GM12878 (cell line): ENCODE data around the gene PFKP. TPM values are rescaled to one million over a fixed set of nuclear protein-coding genes. Genes with fewer than 3 reads are reported as not detected.

Source experiments
- ATAC-seq: fragments of 200-7000 bp; cut with Tn5 transposase; 3 replicates; pipeline ENCODE4 v1.9.1; 2020; ENCODE audit warnings: mild to moderate bottlenecking, moderate library complexity
- BruUV-seq: library from RNA; stranded (reverse); fragments of 400-500 nt; replicated peaks from 2 replicates; lab custom pipeline; 2021; lab: Mats Ljungman, UMichigan
- CTCF ChIA-PET: fragments of 300-600 bp; sonication (Branson Sonifier 250); formaldehyde crosslinking; extraction: SDS; loops from one replicate; lab custom pipeline; 2021; ENCODE audit warnings: inconsistent platforms; lab: Yijun Ruan, JAX
- POLR2A ChIA-PET: fragments of 350-600 bp; formaldehyde crosslinking; extraction: SDS; loops from one replicate; lab custom pipeline; 2021; ENCODE audit warnings: inconsistent platforms; lab: Charles Lee
- RAD21 ChIA-PET: fragments of 300-600 bp; sonication (Branson Sonifier 250); formaldehyde crosslinking; loops from one replicate; lab custom pipeline; 2023; ENCODE audit warnings: antibody characterized with exemption; ENCODE audit not compliant: unreplicated experiment; lab: Charles Lee
- SMC1A ChIA-PET: fragments of 300-600 bp; sonication (Branson Sonifier 250); formaldehyde crosslinking; loops from one replicate; lab custom pipeline; 2023; ENCODE audit not compliant: unreplicated experiment, uncharacterized antibody; lab: Charles Lee
- DNase-seq: peaks from one replicate; pipeline ENCODE4 v3.0.0-alpha.2; 2011; ENCODE audit warnings: low read depth, low spot score
- FAIRE-seq: peaks from 3 replicates; lab custom pipeline; 2011; peaks lifted over from hg19 to GRCh38; lab: Jason Lieb, UNC
- H2AFZ ChIP-seq: 2 replicates; pipeline ENCODE4 v1.6.0; 2011; ENCODE audit warnings: low read depth, low read length, control low read depth; ENCODE audit not compliant: control insufficient read depth
- H3K27ac ChIP-seq: 2 replicates; pipeline ENCODE4 v1.5.1; 2011; ENCODE audit warnings: control low read depth; ENCODE audit not compliant: control insufficient read depth, insufficient read depth
- H3K27me3 ChIP-seq, 2 experiments: replicated peaks in 1 of 2; 2 replicates each; pipeline versions ENCODE4 v1.6.0 to v1.6.1; 2011; ENCODE audit warnings: low read length in 1 of 2; ENCODE audit not compliant: control insufficient read depth in 2 of 2, insufficient read depth in 2 of 2
- H3K36me3 ChIP-seq, 2 experiments: 2 replicates each; pipeline ENCODE4 v1.5.1; 2011; ENCODE audit warnings: low read length in 1 of 2; ENCODE audit not compliant: control insufficient read depth in 2 of 2, insufficient read depth in 2 of 2
- H3K4me1 ChIP-seq: 2 replicates; pipeline ENCODE4 v1.6.1; 2011; ENCODE audit warnings: mild to moderate bottlenecking, low read length, moderate library complexity, mixed read lengths; ENCODE audit not compliant: control insufficient read depth, insufficient read depth
- H3K4me2 ChIP-seq: 2 replicates; pipeline ENCODE4 v1.6.0; 2011; ENCODE audit warnings: control low read depth; ENCODE audit not compliant: control insufficient read depth, insufficient read depth
- H3K4me3 ChIP-seq: fragments of 200-600 bp; sonication (generic); 2 replicates; pipeline ENCODE4 v1.5.1; 2016
- H3K79me2 ChIP-seq: 2 replicates; pipeline ENCODE4 v1.6.0; 2011; ENCODE audit warnings: low read length; ENCODE audit not compliant: control insufficient read depth, insufficient read depth
- H3K9ac ChIP-seq: 2 replicates; pipeline ENCODE4 v1.8.0; 2011; ENCODE audit warnings: low read length, control low read depth, mixed read lengths; ENCODE audit not compliant: control insufficient read depth, insufficient read depth
- H3K9me3 ChIP-seq: replicated peaks from 3 replicates; pipeline ENCODE4 v1.5.1; 2011; ENCODE audit warnings: mild to moderate bottlenecking, low read length; ENCODE audit not compliant: control insufficient read depth, insufficient read depth
- H4K20me1 ChIP-seq: 2 replicates; pipeline ENCODE4 v1.6.0; 2011; ENCODE audit not compliant: control insufficient read depth, insufficient read depth
- ATF2 ChIP-seq: IDR thresholded peaks from 2 replicates; pipeline ENCODE4 v1.6.1; 2012; ENCODE audit warnings: low read length, inconsistent platforms
- CBFB ChIP-seq: IDR thresholded peaks from 2 replicates; pipeline ENCODE4 v1.6.1; 2016; ENCODE audit warnings: antibody characterized with exemption, low read depth
- CBX5 ChIP-seq: sonication (generic); IDR thresholded peaks from 2 replicates; pipeline ENCODE4 v1.6.1; 2016; ENCODE audit warnings: low read depth, moderate library complexity, mild to moderate bottlenecking, inconsistent platforms
- E2F4 ChIP-seq: IDR thresholded peaks from 2 replicates; pipeline ENCODE4 v1.6.1; 2012; ENCODE audit warnings: low read depth, low read length, improper control_type of control experiment
- EGR1 ChIP-seq, 2 experiments: IDR thresholded peaks; 1 replicate in 1 of 2; 2 replicates in 1 of 2; pipeline ENCODE4 v1.6.1; 2011 to 2012; ENCODE audit warnings: low read depth in 2 of 2, low read length in 2 of 2, borderline replicate concordance in 1 of 2, mild to moderate bottlenecking in 1 of 2, moderate library complexity in 1 of 2
- EP300 ChIP-seq, 2 experiments: fragments of 150-350 bp in 1 of 2; IDR thresholded peaks; 2 replicates each; pipeline ENCODE4 v1.6.1; 2011 to 2012; ENCODE audit warnings: low read depth in 2 of 2, low read length in 2 of 2, borderline replicate concordance in 1 of 2, improper control_type of control experiment in 1 of 2, inconsistent platforms in 1 of 2; ENCODE audit not compliant: control insufficient read depth in 1 of 2
- ETV6 ChIP-seq, 2 experiments: fragments of 450-650 bp in 1 of 2; IDR thresholded peaks in 1 of 2; conservative IDR thresholded peaks in 1 of 2; 2 replicates each; pipeline ENCODE4 v1.6.1; 2014; ENCODE audit warnings: antibody characterized with exemption in 1 of 2, borderline replicate concordance in 1 of 2, low read depth in 1 of 2, mild to moderate bottlenecking in 1 of 2, moderate library complexity in 1 of 2
- MEF2A ChIP-seq: IDR thresholded peaks from 2 replicates; pipeline ENCODE4 v1.6.1; 2011; ENCODE audit warnings: low read depth, mild to moderate bottlenecking, low read length, moderate library complexity; ENCODE audit not compliant: insufficient read depth
- NR2C1 ChIP-seq: fragments of 450-650 bp; IDR thresholded peaks from 2 replicates; pipeline ENCODE4 v1.6.1; 2017; ENCODE audit warnings: antibody characterized with exemption, mild to moderate bottlenecking, moderate library complexity
- RAD51 ChIP-seq: fragments of 450-650 bp; IDR thresholded peaks from 2 replicates; pipeline ENCODE4 v1.6.1; 2016; ENCODE audit warnings: moderate library complexity, mild to moderate bottlenecking, inconsistent platforms
- RUNX3 ChIP-seq: IDR thresholded peaks from 2 replicates; pipeline ENCODE4 v1.6.1; 2012; ENCODE audit warnings: low read length, inconsistent platforms
- SRF ChIP-seq, 2 experiments: IDR thresholded peaks; 2 replicates each; pipeline ENCODE4 v1.6.1; 2011; ENCODE audit warnings: low read depth in 2 of 2, low read length in 2 of 2, mild to moderate bottlenecking in 1 of 2, moderate library complexity in 1 of 2
- TAF1 ChIP-seq: IDR thresholded peaks from 2 replicates; pipeline ENCODE4 v1.6.1; 2011; ENCODE audit warnings: mild to moderate bottlenecking, low read depth, low read length, borderline replicate concordance
- USF2 ChIP-seq: IDR thresholded peaks from 2 replicates; pipeline ENCODE4 v1.6.1; 2011; ENCODE audit warnings: low read depth, low read length, improper control_type of control experiment, borderline replicate concordance
- YBX1 ChIP-seq: fragments of 450-650 bp; IDR thresholded peaks from 2 replicates; pipeline ENCODE4 v1.6.1; 2016; ENCODE audit warnings: antibody characterized with exemption
- ZSCAN29 ChIP-seq: fragments of 450-650 bp; IDR thresholded peaks from 2 replicates; pipeline ENCODE4 v1.6.1; 2017; ENCODE audit warnings: mild to moderate bottlenecking, moderate library complexity
- WGBS: methylation state at CpG from one replicate; pipeline ENCODE4 v1.1.6; 2016; ENCODE audit warnings: low lambda C conversion rate; ENCODE audit not compliant: insufficient replicate concordance, insufficient coverage; ENCODE audit errors: missing lambda C conversion rate; 5-methylcytosine and 5-hydroxymethylcytosine counted together
- in situ Hi-C: fragments of 300-500 bp; cut with MboI; formaldehyde crosslinking; loops from 9 replicates; pipeline ENCODE4 v1.14.3; 2018; ENCODE audit warnings: mixed read lengths
- intact Hi-C: fragments of 100-400 bp; cut with micrococcal nuclease; formaldehyde crosslinking; loops from one replicate; pipeline ENCODE4 v1.14.2; 2022; ENCODE audit not compliant: unreplicated experiment
- polyA plus RNA-seq, 11 experiments: library from polyadenylated mRNA; depleted of rRNA in 4 of 11; unstranded in 6 of 11; stranded (reverse) in 5 of 11; fragments of >200 nt; fragmentation: Nextera tagmentation in 4 of 11; fragmentation: Illumina TruSeq in 1 of 11; extraction: Ambion mirVana in 4 of 11; extraction: Trizol in 1 of 11; gene quantifications; 1 replicate in 1 of 11; 2 replicates in 10 of 11; pipeline versions ENCODE4 v1.2.1 to v1.2.3, GENCODE V29; 2011 to 2016; ENCODE audit warnings: inconsistent platforms in 2 of 11, missing spikeins in 2 of 11, low read depth in 1 of 11
- total RNA-seq, 4 experiments: library from RNA; depleted of rRNA in 3 of 4; stranded (reverse); fragments of >200 nt in 3 of 4; fragmentation: Illumina TruSeq in 1 of 4; extraction: Trizol in 1 of 4; gene quantifications; 2 replicates each; pipeline versions ENCODE4 v1.2.1 to v1.2.3, GENCODE V29; 2013 to 2021

PFKP gene
- total and polyA plus RNA-seq, 10 of the 15 experiments (the other 5 are each of a cell fraction or from before 2014, with no cell fraction given) = 27.0 to 145 (median 95.7) TPM

DNA sequence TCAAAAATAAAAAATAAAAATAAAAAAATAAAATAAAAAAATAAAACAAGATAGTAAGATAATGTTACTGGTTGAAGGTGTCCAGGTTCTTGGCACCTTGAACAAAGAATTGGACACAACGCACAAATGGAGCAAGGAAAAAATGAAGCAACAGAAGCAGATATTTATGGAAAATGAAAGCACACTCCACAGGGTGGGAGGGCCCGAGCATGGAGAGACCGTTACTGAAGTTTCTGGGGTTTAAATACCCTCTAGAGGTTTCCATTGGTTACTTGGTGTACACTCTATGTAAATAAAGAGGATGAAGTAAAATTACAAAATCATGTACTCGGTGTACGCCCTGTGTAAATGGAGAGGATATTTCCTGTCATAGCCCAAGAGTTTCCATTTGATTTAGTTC is 15.7 kb upstream of the PFKP start:
- SMC1A ChIA-PET = interaction anchor here (0.7 to 1.6 kb wide), 2 partner anchors 9 to 40 kb away, joined by 3 to 4 read pairs; no protein-coding TSS in a partner anchor

More for the DNA sequence above, 15.7 kb upstream of the PFKP start:
- no peaks in the 10 kb centered on the region for H3K79me2 ChIP-seq
- no peaks in the 10 kb centered on the region for H3K36me3 ChIP-seq
- ChIA-PET RAD21 (no interaction called here), POLR2A (no interaction called here), CTCF (no interaction called here)
- FAIRE-seq (no peak), DNase-seq (no peak), ATAC-seq (no peak)
- no TSS peak for BruUV-seq
- H3K9ac ChIP-seq = no peak overlapping the region
- intact Hi-C loops (loop anchor here (2.0 kb wide), 1 partner anchor 15 kb away; the partner anchor contains the start of gene PFKP), in situ Hi-C loops (no loop called here)
- no peak overlapping the region for H3K4me3 ChIP-seq
- no peaks in the 10 kb centered on the region for H3K4me1 ChIP-seq
- H3K27me3 ChIP-seq = no peaks in the 10 kb centered on the region
- H2AFZ ChIP-seq = no peak overlapping the region
- 20% methylated on average over 5 of the region's 5 CpGs for WGBS
- H3K4me2 ChIP-seq = no peak overlapping the region
- no peaks in the 10 kb centered on the region for H4K20me1 ChIP-seq
- H3K9me3 ChIP-seq = peaks cover 1% of the 10 kb centered on the region; the same call in 1 of the 3 replicates
- TF ChIP-seq MEF2A (no peak), NR2C1 (no peak), RAD51 (no peak), USF2 (no peak), EGR1 (IDR thresholded peaks at IDR 0.05; ENCODE audit: borderline replicate concordance in 1 of 2, low read depth in 2 of 2, low read length in 2 of 2) (no peak), ZSCAN29 (no peak), CBFB (no peak), YBX1 (no peak), CBX5 (no peak), SRF (IDR thresholded peaks at IDR 0.05; ENCODE audit: low read depth in 2 of 2, low read length in 2 of 2) (no peak), ETV6 (conservative IDR thresholded peaks at IDR 0.05 in 1 of 2, IDR thresholded peaks at IDR 0.05 in 1 of 2; ENCODE audit: borderline replicate concordance in 1 of 2, low read depth in 1 of 2) (no peak), ATF2 (no peak), E2F4 (no peak), TAF1 (no peak), RUNX3 (no peak), EP300 (IDR thresholded peaks at IDR 0.05; ENCODE audit: borderline replicate concordance in 1 of 2, control insufficient read depth in 1 of 2, low read depth in 2 of 2, low read length in 2 of 2) (no peak)
- no peak overlapping the region for H3K27ac ChIP-seq
